ENCODE data around the gene SHB. TPM values are rescaled to one million over a fixed set of nuclear protein-coding genes. Genes with fewer than 3 reads are reported as not detected.

The SHB gene
- total and polyA plus RNA-seq, 2 of the 13 experiments (the other 11 are each of a cell fraction or from before 2014, with no cell fraction given): 19.4 to 20.7 TPM

GRCh38 chr9:37903647-37904444 lies 165.2 kb downstream of the SHB start, which contains the start of gene SLC25A51 (continued):
- TF ChIP-seq ZNF318 (CRISPR knock-in tag; IDR thresholded peaks at IDR 0.05): peak; percentile 75; the same call in 1 of the 2 replicates
- no peak for TF ChIP-seq KLF13 (CRISPR knock-in tag; IDR thresholded peaks at IDR 0.05)
- no peak for TF ChIP-seq ZNF737 (CRISPR knock-in tag; IDR thresholded peaks at IDR 0.05; ENCODE audit: borderline replicate concordance)
- peak; percentile 97 for TF ChIP-seq FOXC1 (CRISPR knock-in tag; IDR thresholded peaks at IDR 0.05; ENCODE audit: borderline replicate concordance)
- TF ChIP-seq FLYWCH1 (CRISPR knock-in tag; IDR thresholded peaks at IDR 0.05): no peak
- peak; percentile 86; the same call in 1 of the 2 replicates for TF ChIP-seq NFKBIZ (CRISPR knock-in tag; IDR thresholded peaks at IDR 0.05)
- TF ChIP-seq TOPORS (CRISPR knock-in tag; IDR thresholded peaks at IDR 0.05): peak; percentile 97
- TF ChIP-seq, protein P1, sequence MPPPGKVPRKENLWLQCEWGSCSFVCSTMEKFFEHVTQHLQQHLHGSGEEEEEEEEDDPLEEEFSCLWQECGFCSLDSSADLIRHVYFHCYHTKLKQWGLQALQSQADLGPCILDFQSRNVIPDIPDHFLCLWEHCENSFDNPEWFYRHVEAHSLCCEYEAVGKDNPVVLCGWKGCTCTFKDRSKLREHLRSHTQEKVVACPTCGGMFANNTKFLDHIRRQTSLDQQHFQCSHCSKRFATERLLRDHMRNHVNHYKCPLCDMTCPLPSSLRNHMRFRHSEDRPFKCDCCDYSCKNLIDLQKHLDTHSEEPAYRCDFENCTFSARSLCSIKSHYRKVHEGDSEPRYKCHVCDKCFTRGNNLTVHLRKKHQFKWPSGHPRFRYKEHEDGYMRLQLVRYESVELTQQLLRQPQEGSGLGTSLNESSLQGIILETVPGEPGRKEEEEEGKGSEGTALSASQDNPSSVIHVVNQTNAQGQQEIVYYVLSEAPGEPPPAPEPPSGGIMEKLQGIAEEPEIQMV (CRISPR knock-in tag; IDR thresholded peaks at IDR 0.05; ENCODE audit: low read depth): peak; percentile 16; the same call in 1 of the 2 replicates
- peak; percentile 92 for TF ChIP-seq RBFOX2 (IDR thresholded peaks at IDR 0.05; ENCODE audit: low read depth, low read length)
- TF ChIP-seq ZNF274 (CRISPR knock-in tag; IDR thresholded peaks at IDR 0.05): no peak; the same call in 1 of the 2 replicates
- TF ChIP-seq ZNF563 (CRISPR knock-in tag; IDR thresholded peaks at IDR 0.05): peak; percentile 91
- peak; percentile 98 for TF ChIP-seq PHF21A (CRISPR knock-in tag; IDR thresholded peaks at IDR 0.05)
- peak; percentile 83; the same call in 1 of the 2 replicates for TF ChIP-seq ZNF720 (CRISPR knock-in tag; IDR thresholded peaks at IDR 0.05)
- peak; percentile 85; the same call in 1 of the 2 replicates for TF ChIP-seq KDM3A (CRISPR knock-in tag; IDR thresholded peaks at IDR 0.05; ENCODE audit: low read depth)
- TF ChIP-seq HNF4A (CRISPR knock-in tag; IDR thresholded peaks at IDR 0.05): peak; percentile 22; the same call in 1 of the 2 replicates
- TF ChIP-seq ZNF547 (CRISPR knock-in tag; IDR thresholded peaks at IDR 0.05): peak; percentile 81
- TF ChIP-seq CREB1 (IDR thresholded peaks at IDR 0.05): peak; percentile 47; the same call in 1 of the 2 replicates
- TF ChIP-seq CREB1 (CRISPR knock-in tag; IDR thresholded peaks at IDR 0.05): no peak
- TF ChIP-seq DBP (CRISPR knock-in tag; IDR thresholded peaks at IDR 0.05; ENCODE audit: not compliant biosample characterization): peak; percentile 74

Measured in HepG2 (cell line).